Neural cell (in vitro differentiated cells): Measurements from ENCODE around the gene PUSL1. TPM values are rescaled to one million over a fixed set of nuclear protein-coding genes. Genes with fewer than 3 reads are reported as not detected.
A peak's percentile ranks its signal among the peaks of the same experiment; 100 is the strongest.

Source experiments
- H2AFZ ChIP-seq: fragments of 200-600, 300-800 bp; sonication (generic), shearing (Covaris generic); 2 replicates; pipeline ENCODE4 v1.6.0; 2014; ENCODE audit warnings: low read depth, mild to moderate bottlenecking, antibody characterized with exemption, low read length, moderate library complexity
- H3F3A ChIP-seq: fragments of 200-600 bp; shearing (Covaris generic); 2 replicates; pipeline ENCODE4 v1.6.1; 2016; ENCODE audit warnings: mild to moderate bottlenecking, moderate library complexity, mixed read lengths, antibody characterized with exemption, low read length; ENCODE audit not compliant: insufficient read depth, poor library complexity, severe bottlenecking
- H3K27ac ChIP-seq: fragments of 200-600, 300-800 bp; sonication (generic), shearing (Covaris generic); 2 replicates; pipeline ENCODE4 v1.5.1; 2014; ENCODE audit warnings: mild to moderate bottlenecking, low read length, moderate library complexity
- H3K27me3 ChIP-seq: fragments of 300-800, 200-600 bp; sonication (generic), shearing (Covaris generic); 2 replicates; pipeline ENCODE4 v1.6.0; 2014; ENCODE audit warnings: mild to moderate bottlenecking, low read depth, low read length, moderate library complexity; ENCODE audit not compliant: insufficient read depth
- H3K36me3 ChIP-seq: fragments of 300-800, 200-600 bp; sonication (generic), shearing (Covaris generic); 2 replicates; pipeline ENCODE4 v1.5.1; 2014; ENCODE audit warnings: mild to moderate bottlenecking, antibody characterized with exemption, low read length, moderate library complexity; ENCODE audit not compliant: insufficient read depth
- H3K4me2 ChIP-seq: fragments of 300-800, 200-600 bp; sonication (generic), shearing (Covaris generic); 2 replicates; pipeline ENCODE4 v1.6.0; 2014; ENCODE audit warnings: mild to moderate bottlenecking, low read length
- H3K4me3 ChIP-seq: fragments of 300-800, 200-600 bp; sonication (generic), shearing (Covaris generic); 2 replicates; pipeline ENCODE4 v1.5.1; 2014; ENCODE audit warnings: mild to moderate bottlenecking, low read length, moderate library complexity
- H3K79me2 ChIP-seq: fragments of 200-600 bp; shearing (Covaris generic); replicated peaks from 2 replicates; pipeline ENCODE4 v1.6.0; 2014; ENCODE audit warnings: mild to moderate bottlenecking, low read length, moderate library complexity; ENCODE audit not compliant: insufficient read depth
- H3K9ac ChIP-seq: fragments of 300-800, 200-600 bp; sonication (generic), shearing (Covaris generic); 2 replicates; pipeline ENCODE4 v1.6.1; 2016; ENCODE audit warnings: mild to moderate bottlenecking, low read length, mixed read lengths
- H3K9me2 ChIP-seq: fragments of 200-600 bp; shearing (Covaris generic); 2 replicates; pipeline ENCODE4 v1.6.1; 2016; ENCODE audit warnings: mild to moderate bottlenecking, low read length, mixed read lengths; ENCODE audit not compliant: insufficient read depth
- H3K9me3 ChIP-seq: fragments of 200-600, 300-800 bp; sonication (generic), shearing (Covaris generic); 2 replicates; pipeline ENCODE4 v1.6.1; 2016; ENCODE audit warnings: mild to moderate bottlenecking, mixed run types, low read length, moderate library complexity, mixed read lengths
- H4K20me1 ChIP-seq: fragments of 200-600 bp; shearing (Covaris generic); 2 replicates; pipeline ENCODE4 v1.6.1; 2016; ENCODE audit warnings: mild to moderate bottlenecking, mixed run types; ENCODE audit not compliant: insufficient read depth
- EP300 ChIP-seq: fragments of 450-650 bp; conservative IDR thresholded peaks from 2 replicates; pipeline ENCODE4 v1.6.1; 2014; ENCODE audit warnings: antibody characterized with exemption, mild to moderate bottlenecking, moderate library complexity; ENCODE audit not compliant: poor library complexity, severe bottlenecking
- EZH2 ChIP-seq: fragments of 200-600, 300-800 bp; shearing (Covaris generic), sonication (generic); IDR thresholded peaks from 2 replicates; pipeline ENCODE4 v1.6.1; 2014; ENCODE audit warnings: antibody characterized with exemption, low read length, borderline replicate concordance, mild to moderate bottlenecking; ENCODE audit not compliant: insufficient read depth, poor library complexity, severe bottlenecking
- MXI1 ChIP-seq: fragments of 450-650 bp; conservative IDR thresholded peaks from 2 replicates; pipeline ENCODE4 v1.6.1; 2014; ENCODE audit warnings: antibody characterized with exemption, mild to moderate bottlenecking; ENCODE audit not compliant: poor library complexity, severe bottlenecking
- POLR2AphosphoS5 ChIP-seq: IDR thresholded peaks from 2 replicates; pipeline ENCODE4 v1.6.1; 2012
- RAD21 ChIP-seq: fragments of 450-650 bp; conservative IDR thresholded peaks from 2 replicates; pipeline ENCODE4 v1.6.1; 2014; ENCODE audit warnings: antibody characterized with exemption, mild to moderate bottlenecking, moderate library complexity
- SMC3 ChIP-seq: fragments of 450-650 bp; conservative IDR thresholded peaks from 2 replicates; pipeline ENCODE4 v1.6.1; 2014; ENCODE audit warnings: antibody characterized with exemption, mild to moderate bottlenecking, moderate library complexity; ENCODE audit not compliant: poor library complexity
- TAF1 ChIP-seq: IDR thresholded peaks from 2 replicates; pipeline ENCODE4 v1.6.1; 2012; ENCODE audit warnings: low read depth
- polyA plus RNA-seq: library from polyadenylated mRNA; depleted of rRNA; stranded (reverse); fragments of >200 nt; gene quantifications from 2 replicates; pipeline ENCODE4 v1.2.3, GENCODE V29; 2014
- TF ChIP-seq, protein P1 (sequence below): fragments of 450-650 bp; IDR thresholded peaks from 2 replicates; pipeline ENCODE4 v1.5.1; 2014; ENCODE audit warnings: antibody characterized with exemption, mild to moderate bottlenecking, moderate library complexity; ENCODE audit not compliant: poor library complexity, severe bottlenecking
- TF ChIP-seq, protein P2 (sequence below): IDR thresholded peaks from 2 replicates; pipeline ENCODE4 v1.6.1; 2012; ENCODE audit warnings: borderline replicate concordance

Gene PUSL1
- polyA plus RNA-seq, 1 donor from 2014 or later, result 25.0 TPM

- Histone ChIP-seq H3K27ac (peak overlapping the region; percentile 85), H3K4me3 (peak overlapping the region; percentile 99), H3K9ac (peak overlapping the region; percentile 95), H3F3A (no peaks in the 10 kb centered on the region), H2AFZ (no peak overlapping the region), H3K36me3 (no peaks in the 10 kb centered on the region), H3K9me2 (no peaks in the 10 kb centered on the region), H3K79me2 (peaks cover 36% of the 10 kb centered on the region), H4K20me1 (peaks cover 2% of the 10 kb centered on the region), H3K4me2 (no peak overlapping the region), H3K9me3 (no peaks in the 10 kb centered on the region), H3K27me3 (no peaks in the 10 kb centered on the region)
- no peak for TF ChIP-seq RAD21
- TF ChIP-seq, protein P1, sequence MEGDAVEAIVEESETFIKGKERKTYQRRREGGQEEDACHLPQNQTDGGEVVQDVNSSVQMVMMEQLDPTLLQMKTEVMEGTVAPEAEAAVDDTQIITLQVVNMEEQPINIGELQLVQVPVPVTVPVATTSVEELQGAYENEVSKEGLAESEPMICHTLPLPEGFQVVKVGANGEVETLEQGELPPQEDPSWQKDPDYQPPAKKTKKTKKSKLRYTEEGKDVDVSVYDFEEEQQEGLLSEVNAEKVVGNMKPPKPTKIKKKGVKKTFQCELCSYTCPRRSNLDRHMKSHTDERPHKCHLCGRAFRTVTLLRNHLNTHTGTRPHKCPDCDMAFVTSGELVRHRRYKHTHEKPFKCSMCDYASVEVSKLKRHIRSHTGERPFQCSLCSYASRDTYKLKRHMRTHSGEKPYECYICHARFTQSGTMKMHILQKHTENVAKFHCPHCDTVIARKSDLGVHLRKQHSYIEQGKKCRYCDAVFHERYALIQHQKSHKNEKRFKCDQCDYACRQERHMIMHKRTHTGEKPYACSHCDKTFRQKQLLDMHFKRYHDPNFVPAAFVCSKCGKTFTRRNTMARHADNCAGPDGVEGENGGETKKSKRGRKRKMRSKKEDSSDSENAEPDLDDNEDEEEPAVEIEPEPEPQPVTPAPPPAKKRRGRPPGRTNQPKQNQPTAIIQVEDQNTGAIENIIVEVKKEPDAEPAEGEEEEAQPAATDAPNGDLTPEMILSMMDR, result no peak
- TF ChIP-seq POLR2AphosphoS5, result no peak
- TF ChIP-seq TAF1, result no peak
- no peak for TF ChIP-seq MXI1
- TF ChIP-seq SMC3, result no peak
- TF ChIP-seq, protein P2, sequence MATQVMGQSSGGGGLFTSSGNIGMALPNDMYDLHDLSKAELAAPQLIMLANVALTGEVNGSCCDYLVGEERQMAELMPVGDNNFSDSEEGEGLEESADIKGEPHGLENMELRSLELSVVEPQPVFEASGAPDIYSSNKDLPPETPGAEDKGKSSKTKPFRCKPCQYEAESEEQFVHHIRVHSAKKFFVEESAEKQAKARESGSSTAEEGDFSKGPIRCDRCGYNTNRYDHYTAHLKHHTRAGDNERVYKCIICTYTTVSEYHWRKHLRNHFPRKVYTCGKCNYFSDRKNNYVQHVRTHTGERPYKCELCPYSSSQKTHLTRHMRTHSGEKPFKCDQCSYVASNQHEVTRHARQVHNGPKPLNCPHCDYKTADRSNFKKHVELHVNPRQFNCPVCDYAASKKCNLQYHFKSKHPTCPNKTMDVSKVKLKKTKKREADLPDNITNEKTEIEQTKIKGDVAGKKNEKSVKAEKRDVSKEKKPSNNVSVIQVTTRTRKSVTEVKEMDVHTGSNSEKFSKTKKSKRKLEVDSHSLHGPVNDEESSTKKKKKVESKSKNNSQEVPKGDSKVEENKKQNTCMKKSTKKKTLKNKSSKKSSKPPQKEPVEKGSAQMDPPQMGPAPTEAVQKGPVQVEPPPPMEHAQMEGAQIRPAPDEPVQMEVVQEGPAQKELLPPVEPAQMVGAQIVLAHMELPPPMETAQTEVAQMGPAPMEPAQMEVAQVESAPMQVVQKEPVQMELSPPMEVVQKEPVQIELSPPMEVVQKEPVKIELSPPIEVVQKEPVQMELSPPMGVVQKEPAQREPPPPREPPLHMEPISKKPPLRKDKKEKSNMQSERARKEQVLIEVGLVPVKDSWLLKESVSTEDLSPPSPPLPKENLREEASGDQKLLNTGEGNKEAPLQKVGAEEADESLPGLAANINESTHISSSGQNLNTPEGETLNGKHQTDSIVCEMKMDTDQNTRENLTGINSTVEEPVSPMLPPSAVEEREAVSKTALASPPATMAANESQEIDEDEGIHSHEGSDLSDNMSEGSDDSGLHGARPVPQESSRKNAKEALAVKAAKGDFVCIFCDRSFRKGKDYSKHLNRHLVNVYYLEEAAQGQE, result no peak
Observed at GRCh38 chr1:1303736-1304135, 4.7 kb upstream of the PUSL1 start.

DNA sequence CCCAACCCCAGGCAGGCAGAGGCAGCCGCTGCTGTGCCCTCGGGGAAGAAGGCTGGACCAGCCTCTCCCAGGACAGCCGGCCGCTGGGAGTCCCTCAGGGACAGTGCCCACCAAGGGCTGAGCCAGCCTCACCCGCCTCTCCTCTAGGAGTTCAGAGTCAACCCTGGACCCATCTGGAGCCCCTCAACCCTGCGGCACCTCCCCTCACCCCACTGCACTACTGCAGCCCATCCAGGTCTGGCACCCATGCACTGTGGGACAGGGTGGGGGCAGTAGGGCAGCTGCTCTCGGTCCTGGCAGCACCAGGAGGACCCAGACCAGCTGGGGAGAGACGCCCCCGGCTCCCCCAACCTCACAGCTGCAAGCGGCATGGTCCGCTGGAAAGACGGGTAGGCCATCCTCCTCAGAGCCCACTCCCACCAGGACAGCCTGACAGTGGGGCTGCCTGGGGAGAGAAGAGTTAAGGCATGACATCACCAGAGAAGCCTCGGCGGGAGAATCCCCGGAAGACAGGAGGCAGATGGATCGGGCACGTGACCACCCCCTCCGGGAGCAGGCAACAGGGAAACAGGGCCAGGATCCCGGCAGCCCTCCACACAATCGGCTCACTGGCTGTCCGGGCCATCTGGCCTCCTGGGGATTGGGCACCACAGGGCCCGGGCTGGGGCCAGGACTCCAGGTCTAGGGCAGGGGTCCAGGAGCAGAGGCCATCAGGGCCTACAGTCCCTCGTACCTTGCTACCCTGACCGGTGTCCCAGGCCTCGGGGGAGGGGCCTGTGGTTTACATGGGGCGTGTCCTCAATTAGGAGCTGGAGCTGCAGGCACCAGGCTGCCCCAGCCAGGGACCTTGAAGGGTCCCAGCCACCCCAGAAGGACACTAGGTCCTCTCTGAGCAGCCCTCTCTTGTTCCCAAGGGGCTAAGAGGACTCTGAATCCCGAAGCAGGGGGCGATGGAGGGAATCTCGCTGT is 3.8 kb upstream of the PUSL1 start:
- Histone ChIP-seq H3K79me2 (peaks cover 36% of the 10 kb centered on the region), H3K36me3 (no peaks in the 10 kb centered on the region), H3F3A (no peaks in the 10 kb centered on the region), H3K9ac (peak overlapping the region; percentile 95), H2AFZ (no peak overlapping the region), H3K9me3 (no peaks in the 10 kb centered on the region), H3K27me3 (no peaks in the 10 kb centered on the region), H4K20me1 (peaks cover 2% of the 10 kb centered on the region), H3K9me2 (no peaks in the 10 kb centered on the region), H3K4me2 (peak overlapping the region; percentile 86), H3K27ac (peak overlapping the region; percentile 85), H3K4me3 (peak overlapping the region; percentile 99)
- TF ChIP-seq, protein P2, result no peak
- no peak for TF ChIP-seq EZH2
- TF ChIP-seq MXI1, result peak; percentile 54
- peak; percentile 14 for TF ChIP-seq SMC3
- peak; percentile 47 for TF ChIP-seq EP300
- no peak for TF ChIP-seq TAF1
- no peak for TF ChIP-seq RAD21
- TF ChIP-seq, protein P1, result no peak
- TF ChIP-seq POLR2AphosphoS5, result peak; percentile 64
